Sigmoid colon (tissue), 7 donors: ENCODE measurements around the gene KDM6B. TPM values are rescaled to one million over a fixed set of nuclear protein-coding genes. Genes with fewer than 3 reads are reported as not detected.

Experiments used
- DNase-seq: peaks from one replicate; pipeline ENCODE4 v3.0.0-alpha.2; 2019
- H3K27ac ChIP-seq, 4 donors: fragments of 200-600 bp; sonication (generic); one replicate each; pipeline ENCODE4 v1.5.1; 2016 to 2019; ENCODE audit warnings: mild to moderate bottlenecking in 1 of 4
- H3K27me3 ChIP-seq, 3 donors: fragments of 200-600 bp; sonication (generic); one replicate each; pipeline ENCODE4 v1.5.1; 2019; ENCODE audit warnings: mild to moderate bottlenecking in 1 of 3
- H3K36me3 ChIP-seq, 4 donors: fragments of 200-600 bp; sonication (generic); one replicate each; pipeline ENCODE4 v1.5.1; 2016 to 2019
- H3K4me1 ChIP-seq, 4 donors: fragments of 200-600 bp; sonication (generic); one replicate each; pipeline ENCODE4 v1.5.1; 2017 to 2019
- H3K4me3 ChIP-seq, 4 donors: fragments of 200-600 bp; sonication (generic); one replicate each; pipeline ENCODE4 v1.5.1; 2017 to 2019; ENCODE audit warnings: mild to moderate bottlenecking in 2 of 4, moderate library complexity in 1 of 4
- H3K9me3 ChIP-seq, 4 donors: fragments of 200-600 bp in 3 of 4; sonication (generic) in 3 of 4; one replicate each; pipeline versions ENCODE4 v1.5.1 to v1.6.1; 2013 to 2019
- EP300 ChIP-seq, 4 donors: sonication (generic); formaldehyde crosslinking; IDR thresholded peaks; one replicate each; pipeline ENCODE4 v1.6.1; 2017; ENCODE audit warnings: antibody characterized with exemption in 4 of 4
- POLR2A ChIP-seq, 2 donors: fragments of 450-650 bp; IDR thresholded peaks; one replicate each; pipeline ENCODE4 v1.6.1; 2016; ENCODE audit warnings: antibody characterized with exemption in 2 of 2, mild to moderate bottlenecking in 2 of 2, moderate library complexity in 2 of 2
- POLR2AphosphoS5 ChIP-seq, 4 donors: sonication (generic); formaldehyde crosslinking; IDR thresholded peaks; one replicate each; pipeline ENCODE4 v1.6.1; 2017; ENCODE audit warnings: antibody characterized with exemption in 4 of 4
- WGBS, 2 donors: extraction: QIAGEN DNeasy Blood & Tissue Kit; methylation state at CpG; one replicate each; pipeline ENCODE4 v1.1.7; 2013; 5-methylcytosine and 5-hydroxymethylcytosine counted together
- intact Hi-C: fragments of 100-400 bp; cut with DNase I; formaldehyde crosslinking; loops from one replicate; pipeline ENCODE4 v1.15.1; 2023
- polyA plus RNA-seq, 3 donors: library from polyadenylated mRNA; stranded (reverse); fragments of 200-250 nt; gene quantifications; one replicate each; pipeline ENCODE4 v1.2.3, GENCODE V29; 2013
- total RNA-seq, 4 donors: library from RNA; depleted of rRNA; stranded (reverse); fragments of >200 nt; gene quantifications; one replicate each; pipeline ENCODE4 v1.1.0, GENCODE V29; 2016
- TF ChIP-seq, protein P1 (sequence below), 4 experiments: fragments of 450-650 bp in 3 of 4; fragments of 200-600 bp in 1 of 4; IDR thresholded peaks; one replicate each; pipeline ENCODE4 v1.5.1; 2016 to 2019; ENCODE audit warnings: antibody characterized with exemption in 4 of 4, mild to moderate bottlenecking in 3 of 4, moderate library complexity in 2 of 4
- donor health status: healthy with polysubstance abuse.
- donor health status: Bipolar disorder and iron deficiency.
- donor health status: healthy.

The KDM6B gene
- total and polyA plus RNA-seq, 7 donors: 5.5 to 19.4 (median 7.8) TPM

DNA sequence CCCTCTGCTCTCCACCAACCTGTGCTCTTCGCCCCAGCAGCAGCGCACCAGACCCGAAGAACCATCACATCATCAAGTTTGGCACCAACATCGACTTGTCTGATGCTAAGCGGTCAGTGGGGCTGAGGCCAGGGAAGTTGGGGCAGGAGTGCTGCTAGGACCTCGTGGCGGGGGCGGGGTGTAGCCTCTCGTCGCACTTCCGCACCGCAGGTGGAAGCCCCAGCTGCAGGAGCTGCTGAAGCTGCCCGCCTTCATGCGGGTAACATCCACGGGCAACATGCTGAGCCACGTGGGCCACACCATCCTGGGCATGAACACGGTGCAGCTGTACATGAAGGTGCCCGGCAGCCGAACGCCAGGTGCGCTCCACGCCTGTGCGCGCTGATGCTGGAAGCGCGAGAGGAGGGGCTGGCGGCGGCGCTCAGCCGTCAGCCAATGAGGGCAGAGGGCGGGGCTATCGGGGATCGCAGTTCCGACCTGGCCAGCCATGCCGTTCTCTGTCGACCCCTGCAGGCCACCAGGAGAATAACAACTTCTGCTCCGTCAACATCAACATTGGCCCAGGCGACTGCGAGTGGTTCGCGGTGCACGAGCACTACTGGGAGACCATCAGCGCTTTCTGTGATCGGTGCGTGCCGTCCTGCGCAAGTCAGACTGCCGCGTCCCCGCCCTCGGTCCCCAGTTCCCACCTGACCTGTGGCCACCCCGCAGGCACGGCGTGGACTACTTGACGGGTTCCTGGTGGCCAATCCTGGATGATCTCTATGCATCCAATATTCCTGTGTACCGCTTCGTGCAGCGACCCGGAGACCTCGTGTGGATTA, 17.6 kb downstream of the KDM6B start:
- TF ChIP-seq EP300 (IDR thresholded peaks at IDR 0.05) (no peak), POLR2AphosphoS5 (IDR thresholded peaks at IDR 0.05) (peak in 3 of 4 donors; percentile 66 to 71 (median 68))
- TF ChIP-seq, protein P1, sequence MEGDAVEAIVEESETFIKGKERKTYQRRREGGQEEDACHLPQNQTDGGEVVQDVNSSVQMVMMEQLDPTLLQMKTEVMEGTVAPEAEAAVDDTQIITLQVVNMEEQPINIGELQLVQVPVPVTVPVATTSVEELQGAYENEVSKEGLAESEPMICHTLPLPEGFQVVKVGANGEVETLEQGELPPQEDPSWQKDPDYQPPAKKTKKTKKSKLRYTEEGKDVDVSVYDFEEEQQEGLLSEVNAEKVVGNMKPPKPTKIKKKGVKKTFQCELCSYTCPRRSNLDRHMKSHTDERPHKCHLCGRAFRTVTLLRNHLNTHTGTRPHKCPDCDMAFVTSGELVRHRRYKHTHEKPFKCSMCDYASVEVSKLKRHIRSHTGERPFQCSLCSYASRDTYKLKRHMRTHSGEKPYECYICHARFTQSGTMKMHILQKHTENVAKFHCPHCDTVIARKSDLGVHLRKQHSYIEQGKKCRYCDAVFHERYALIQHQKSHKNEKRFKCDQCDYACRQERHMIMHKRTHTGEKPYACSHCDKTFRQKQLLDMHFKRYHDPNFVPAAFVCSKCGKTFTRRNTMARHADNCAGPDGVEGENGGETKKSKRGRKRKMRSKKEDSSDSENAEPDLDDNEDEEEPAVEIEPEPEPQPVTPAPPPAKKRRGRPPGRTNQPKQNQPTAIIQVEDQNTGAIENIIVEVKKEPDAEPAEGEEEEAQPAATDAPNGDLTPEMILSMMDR (IDR thresholded peaks at IDR 0.05): peak; percentile 96 to 99 (median 98)
- peak overlapping the region in 1 of 4 donors; percentile 19 for H3K4me3 ChIP-seq
- peak; percentile 95 for DNase-seq
- no peaks in the 10 kb centered on the region for H3K27me3 ChIP-seq
- peaks cover 45 to 73% (median 54%) of the 10 kb centered on the region in 4 donors for H3K36me3 ChIP-seq
- intact Hi-C loops: loop anchor here (1.0 to 10.0 kb wide), 2 partner anchors 29 to 267 kb away; partner anchors contain the start of gene MPDU1
- H3K9me3 ChIP-seq: no peaks in the 10 kb centered on the region
- H3K4me1 ChIP-seq: peaks cover 0 to 37% (median 32%) of the 10 kb centered on the region in 4 donors
- peak overlapping the region; percentile 4 to 64 (median 47) for H3K27ac ChIP-seq
- 10 to 17% methylated on average over 60 of the region's 60 CpGs for WGBS, 2 donors

DNA sequence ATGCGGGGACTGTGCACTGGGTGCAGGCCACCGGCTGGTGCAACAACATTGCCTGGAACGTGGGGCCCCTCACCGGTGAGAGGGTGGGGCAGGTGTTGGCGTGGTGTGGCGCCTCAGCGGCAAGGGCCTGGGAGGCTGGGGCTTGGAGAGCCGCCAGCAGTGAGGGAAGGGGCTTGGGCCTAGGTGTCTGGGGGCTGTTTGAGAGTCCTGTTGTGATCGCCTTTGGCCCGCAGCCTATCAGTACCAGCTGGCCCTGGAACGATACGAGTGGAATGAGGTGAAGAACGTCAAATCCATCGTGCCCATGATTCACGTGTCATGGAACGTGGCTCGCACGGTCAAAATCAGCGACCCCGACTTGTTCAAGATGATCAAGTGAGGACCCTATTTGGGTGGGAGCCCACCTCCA, 18.2 kb downstream of the KDM6B start:
- Histone ChIP-seq H3K4me3 (no peak overlapping the region), H3K27me3 (no peaks in the 10 kb centered on the region), H3K27ac (peak overlapping the region in 3 of 4 donors; percentile 4 to 64 (median 61)), H3K9me3 (no peaks in the 10 kb centered on the region), H3K36me3 (peaks cover 40 to 67% (median 47%) of the 10 kb centered on the region in 4 donors), H3K4me1 (peaks cover 0 to 39% (median 33%) of the 10 kb centered on the region in 4 donors)
- DNase-seq: peak; percentile 76
- TF ChIP-seq, protein P1 (IDR thresholded peaks at IDR 0.05): no peak
- TF ChIP-seq EP300 (IDR thresholded peaks at IDR 0.05): no peak
- TF ChIP-seq POLR2A (IDR thresholded peaks at IDR 0.05): no peak
- no peak for TF ChIP-seq POLR2AphosphoS5 (IDR thresholded peaks at IDR 0.05)
- intact Hi-C loops: loop anchor here (10.0 kb wide), 1 partner anchor 267 kb away; the partner anchor contains the start of gene MPDU1
- whole genome bisulfite sequencing, 2 donors: 70 to 81% methylated on average over 20 of the region's 20 CpGs

DNA sequence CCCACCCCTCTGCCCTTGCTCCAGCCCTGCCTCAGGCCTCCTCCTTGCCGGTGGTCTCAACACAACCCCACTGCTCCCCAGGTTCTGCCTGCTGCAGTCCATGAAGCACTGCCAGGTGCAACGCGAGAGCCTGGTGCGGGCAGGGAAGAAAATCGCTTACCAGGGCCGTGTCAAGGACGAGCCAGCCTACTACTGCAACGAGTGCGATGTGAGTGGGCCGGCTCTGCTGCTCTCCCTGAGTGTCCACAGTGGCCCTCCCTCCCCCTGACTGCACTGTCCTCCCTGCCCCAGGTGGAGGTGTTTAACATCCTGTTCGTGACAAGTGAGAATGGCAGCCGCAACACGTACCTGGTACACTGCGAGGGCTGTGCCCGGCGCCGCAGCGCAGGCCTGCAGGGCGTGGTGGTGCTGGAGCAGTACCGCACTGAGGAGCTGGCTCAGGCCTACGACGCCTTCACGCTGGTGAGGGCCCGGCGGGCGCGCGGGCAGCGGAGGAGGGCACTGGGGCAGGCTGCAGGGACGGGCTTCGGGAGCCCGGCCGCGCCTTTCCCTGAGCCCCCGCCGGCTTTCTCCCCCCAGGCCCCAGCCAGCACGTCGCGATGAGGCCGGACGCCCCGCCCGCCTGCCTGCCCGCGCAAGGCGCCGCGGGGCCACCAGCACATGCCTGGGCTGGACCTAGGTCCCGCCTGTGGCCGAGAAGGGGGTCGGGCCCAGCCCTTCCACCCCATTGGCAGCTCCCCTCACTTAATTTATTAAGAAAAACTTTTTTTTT, 19.1 kb downstream of the KDM6B start:
- H3K27ac ChIP-seq: peak overlapping the region in 1 of 4 donors; percentile 64
- intact Hi-C loops: loop anchor here (10.0 kb wide), 1 partner anchor 268 kb away; the partner anchor contains the start of gene MPDU1
- H3K4me3 ChIP-seq: no peak overlapping the region

DNA sequence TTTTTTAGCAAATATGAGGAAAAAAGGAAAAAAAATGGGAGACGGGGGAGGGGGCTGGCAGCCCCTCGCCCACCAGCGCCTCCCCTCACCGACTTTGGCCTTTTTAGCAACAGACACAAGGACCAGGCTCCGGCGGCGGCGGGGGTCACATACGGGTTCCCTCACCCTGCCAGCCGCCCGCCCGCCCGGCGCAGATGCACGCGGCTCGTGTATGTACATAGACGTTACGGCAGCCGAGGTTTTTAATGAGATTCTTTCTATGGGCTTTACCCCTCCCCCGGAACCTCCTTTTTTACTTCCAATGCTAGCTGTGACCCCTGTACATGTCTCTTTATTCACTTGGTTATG, 19.6 kb downstream of the KDM6B start:
- H3K27me3 ChIP-seq: no peaks in the 10 kb centered on the region
- DNase-seq: peak; percentile 67
- 89 to 91% methylated on average over 21 of the region's 21 CpGs for WGBS, 2 donors
- H3K36me3 ChIP-seq: peaks cover 28 to 53% (median 35%) of the 10 kb centered on the region in 4 donors
- H3K4me3 ChIP-seq: no peak overlapping the region
- intact Hi-C loops: loop anchor here (10.0 kb wide), 1 partner anchor 269 kb away; the partner anchor contains the start of gene MPDU1
- TF ChIP-seq EP300 (IDR thresholded peaks at IDR 0.05) (no peak), POLR2A (IDR thresholded peaks at IDR 0.05) (no peak), POLR2AphosphoS5 (IDR thresholded peaks at IDR 0.05) (no peak)
- TF ChIP-seq, protein P1 (IDR thresholded peaks at IDR 0.05): no peak
- H3K4me1 ChIP-seq: peaks cover 0 to 47% (median 40%) of the 10 kb centered on the region in 4 donors
- no peaks in the 10 kb centered on the region for H3K9me3 ChIP-seq
- peak overlapping the region in 1 of 4 donors; percentile 3 for H3K27ac ChIP-seq

More for the DNA sequence above, 19.1 kb downstream of the KDM6B start:
- Histone ChIP-seq H3K4me1 (peaks cover 0 to 42% (median 35%) of the 10 kb centered on the region in 4 donors), H3K36me3 (peaks cover 32 to 58% (median 40%) of the 10 kb centered on the region in 4 donors), H3K27me3 (no peaks in the 10 kb centered on the region), H3K9me3 (no peaks in the 10 kb centered on the region)
- DNase-seq: peak; percentile 68
- no peak for TF ChIP-seq EP300 (IDR thresholded peaks at IDR 0.05)
- TF ChIP-seq POLR2AphosphoS5 (IDR thresholded peaks at IDR 0.05): no peak
- TF ChIP-seq, protein P1 (IDR thresholded peaks at IDR 0.05): no peak
- no peak for TF ChIP-seq POLR2A (IDR thresholded peaks at IDR 0.05)
- 87 to 91% methylated on average over 51 of the region's 51 CpGs for WGBS, 2 donors
